WTC11 (cell line): ENCODE data around the gene UROC1. TPM values are rescaled to one million over a fixed set of nuclear protein-coding genes. Genes with fewer than 3 reads are reported as not detected.

Experiments used
- ATAC-seq: fragments of 200-7000 bp; cut with Tn5 transposase; 2 replicates; pipeline ENCODE4 v1.10.0; 2021; ENCODE audit warnings: mild to moderate bottlenecking, moderate library complexity
- CTCF ChIA-PET: fragments of 300-600 bp; sonication (Branson Sonifier 250); formaldehyde crosslinking; loops from one replicate; lab custom pipeline; 2021; ENCODE audit warnings: antibody characterized with exemption; lab: Charles Lee
- POLR2A ChIA-PET: fragments of 350-600 bp; sonication (Branson Sonifier 250); formaldehyde crosslinking; loops from one replicate; lab custom pipeline; 2021; ENCODE audit warnings: antibody characterized with exemption; lab: Charles Lee
- DNase-seq: peaks from one replicate; pipeline ENCODE4 v3.0.0; 2021; ENCODE audit warnings: low spot score
- H3K27ac Mint-ChIP-seq: 2 replicates; pipeline ENCODE4 v1.8.0; 2021; ENCODE audit warnings: mixed read lengths
- H3K27me3 Mint-ChIP-seq: 2 replicates; pipeline ENCODE4 v1.8.0; 2021; ENCODE audit warnings: low read depth, mild to moderate bottlenecking, moderate library complexity, mixed read lengths
- H3K36me3 Mint-ChIP-seq: 2 replicates; pipeline ENCODE4 v1.8.0; 2021; ENCODE audit warnings: mixed read lengths
- H3K4me1 Mint-ChIP-seq: 2 replicates; pipeline ENCODE4 v1.8.0; 2022; ENCODE audit warnings: mixed read lengths
- H3K4me3 Mint-ChIP-seq: 2 replicates; pipeline ENCODE4 v1.8.0; 2021; ENCODE audit warnings: mild to moderate bottlenecking, moderate library complexity, mixed read lengths
- H3K9me3 Mint-ChIP-seq: 2 replicates; pipeline ENCODE4 v1.8.0; 2021; ENCODE audit warnings: mixed read lengths
- HMGA2 ChIP-seq: fragments of 250-450 bp; sonication (Bioruptor Pico); IDR thresholded peaks from 2 replicates; pipeline ENCODE4 v1.4.0; 2021; ENCODE audit warnings: mild to moderate bottlenecking, moderate library complexity
- JUN ChIP-seq: sonication (generic); formaldehyde crosslinking; IDR thresholded peaks from 2 replicates; pipeline ENCODE4 v1.8.0; 2023; ENCODE audit warnings: mild to moderate bottlenecking, missing genetic modification reagents
- NFE2L1 ChIP-seq: sonication (generic); formaldehyde crosslinking; IDR thresholded peaks from 2 replicates; pipeline ENCODE4 v1.8.1; 2023; ENCODE audit warnings: missing genetic modification reagents
- NR3C1 ChIP-seq: sonication (generic); formaldehyde crosslinking; conservative IDR thresholded peaks from 2 replicates; pipeline ENCODE4 v1.8.1; 2023; ENCODE audit warnings: low read depth, mild to moderate bottlenecking, missing genetic modification reagents
- SMAD3 ChIP-seq: sonication (generic); formaldehyde crosslinking; IDR thresholded peaks from 2 replicates; pipeline ENCODE4 v1.8.0; 2022; ENCODE audit warnings: missing genetic modification reagents, mild to moderate bottlenecking, borderline replicate concordance
- TP53 ChIP-seq: sonication (generic); formaldehyde crosslinking; IDR thresholded peaks from 2 replicates; pipeline ENCODE4 v1.8.1; 2023; ENCODE audit warnings: mild to moderate bottlenecking, missing genetic modification reagents
- ZNF138 ChIP-seq: sonication (generic); formaldehyde crosslinking; conservative IDR thresholded peaks from 2 replicates; pipeline ENCODE4 v1.8.1; 2022; ENCODE audit warnings: mild to moderate bottlenecking, moderate library complexity, missing genetic modification reagents
- ZNF219 ChIP-seq: sonication (generic); formaldehyde crosslinking; IDR thresholded peaks from 2 replicates; pipeline ENCODE4 v1.8.0; 2023; ENCODE audit warnings: missing genetic modification reagents, mild to moderate bottlenecking, borderline replicate concordance
- ZNF317 ChIP-seq: sonication (generic); formaldehyde crosslinking; IDR thresholded peaks from 2 replicates; pipeline ENCODE4 v1.8.1; 2023; ENCODE audit warnings: low read depth, mild to moderate bottlenecking, moderate library complexity, missing genetic modification reagents, borderline replicate concordance
- ZNF396 ChIP-seq: fragments of 250-450 bp; sonication (Bioruptor Pico); IDR thresholded peaks from 2 replicates; pipeline ENCODE4 v1.8.0; 2021; ENCODE audit warnings: mild to moderate bottlenecking, moderate library complexity, borderline replicate concordance
- total RNA-seq: library from RNA; stranded (reverse); gene quantifications from 3 replicates; pipeline ENCODE4 v1.2.3, GENCODE V29; 2021
- TF ChIP-seq, protein P1 (sequence below): fragments of 250-450 bp; sonication (Bioruptor Pico); conservative IDR thresholded peaks from 2 replicates; pipeline ENCODE4 v1.9.0; 2021; ENCODE audit warnings: mild to moderate bottlenecking
- TF ChIP-seq, protein P2 (sequence below): sonication (generic); formaldehyde crosslinking; IDR thresholded peaks from 2 replicates; pipeline ENCODE4 v1.8.0; 2022; ENCODE audit warnings: mild to moderate bottlenecking, missing genetic modification reagents
- TF ChIP-seq, protein P3 (sequence below): fragments of 250-450 bp; sonication (Bioruptor Pico); IDR thresholded peaks from 2 replicates; pipeline ENCODE4 v1.9.0; 2021; ENCODE audit warnings: mild to moderate bottlenecking
- TF ChIP-seq, protein P4 (sequence below): sonication (generic); formaldehyde crosslinking; IDR thresholded peaks from 2 replicates; pipeline ENCODE4 v1.8.1; 2022; ENCODE audit warnings: mild to moderate bottlenecking, moderate library complexity, missing genetic modification reagents
- TF ChIP-seq, protein P5 (sequence below): sonication (generic); formaldehyde crosslinking; IDR thresholded peaks from 2 replicates; pipeline ENCODE4 v1.8.1; 2022; ENCODE audit warnings: low read depth, missing genetic modification reagents, borderline replicate concordance
- TF ChIP-seq, protein P6 (sequence below): sonication (generic); formaldehyde crosslinking; IDR thresholded peaks from 2 replicates; pipeline ENCODE4 v1.8.1; 2023; ENCODE audit warnings: mild to moderate bottlenecking, missing genetic modification reagents, borderline replicate concordance
- TF ChIP-seq, protein P7 (sequence below): sonication (generic); formaldehyde crosslinking; IDR thresholded peaks from 2 replicates; pipeline ENCODE4 v1.8.0; 2023; ENCODE audit warnings: missing genetic modification reagents

UROC1 gene
- total RNA-seq, 1 experiment from 2014 or later: not detected

DNA sequence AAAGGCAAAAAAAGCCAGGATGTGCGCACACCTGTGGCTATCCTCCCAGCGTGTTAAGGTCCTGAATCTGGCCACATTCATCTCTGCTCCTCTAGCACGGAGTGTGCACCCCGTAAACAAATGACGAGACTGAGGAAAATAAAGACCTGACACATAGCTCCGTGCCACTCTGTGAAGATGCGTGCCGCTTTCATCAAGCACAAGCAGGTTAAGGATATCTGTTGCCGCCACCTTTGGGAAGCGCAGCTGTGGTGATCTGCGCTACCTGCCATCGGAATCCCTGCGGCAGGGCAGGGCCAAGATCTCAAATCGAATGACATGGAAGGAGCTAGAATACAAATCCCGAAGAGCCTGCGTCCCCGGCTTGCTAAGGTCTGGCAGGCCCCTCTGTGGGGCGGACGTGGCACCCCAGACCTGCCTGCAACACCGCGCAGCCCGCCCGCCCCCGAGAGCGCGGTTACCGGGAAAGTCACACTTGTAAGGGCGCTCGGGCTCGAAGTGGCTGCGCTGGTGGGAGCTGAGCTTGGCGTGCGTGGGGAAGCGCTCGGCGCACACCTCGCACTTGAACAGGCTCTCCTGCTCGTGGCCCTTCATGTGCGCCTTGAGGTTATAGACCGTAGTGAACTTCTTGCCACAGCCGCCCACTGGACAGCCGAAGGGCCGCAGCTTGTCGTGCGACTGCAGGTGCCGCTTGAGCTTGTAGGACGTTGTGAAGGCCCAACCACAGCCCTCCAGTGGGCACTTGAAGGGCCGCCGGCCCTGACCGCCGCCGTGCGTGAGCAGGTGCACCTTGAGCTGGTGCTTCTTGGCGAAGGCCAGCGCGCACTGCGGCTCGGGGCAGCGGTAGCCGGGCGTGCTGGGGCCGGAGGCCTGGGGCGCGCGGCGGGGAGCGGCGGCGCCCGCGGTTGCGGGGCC is 42.8 kb downstream of the UROC1 start (continued):
- no peak for TF ChIP-seq SMAD3 (CRISPR knock-in tag)

DNA sequence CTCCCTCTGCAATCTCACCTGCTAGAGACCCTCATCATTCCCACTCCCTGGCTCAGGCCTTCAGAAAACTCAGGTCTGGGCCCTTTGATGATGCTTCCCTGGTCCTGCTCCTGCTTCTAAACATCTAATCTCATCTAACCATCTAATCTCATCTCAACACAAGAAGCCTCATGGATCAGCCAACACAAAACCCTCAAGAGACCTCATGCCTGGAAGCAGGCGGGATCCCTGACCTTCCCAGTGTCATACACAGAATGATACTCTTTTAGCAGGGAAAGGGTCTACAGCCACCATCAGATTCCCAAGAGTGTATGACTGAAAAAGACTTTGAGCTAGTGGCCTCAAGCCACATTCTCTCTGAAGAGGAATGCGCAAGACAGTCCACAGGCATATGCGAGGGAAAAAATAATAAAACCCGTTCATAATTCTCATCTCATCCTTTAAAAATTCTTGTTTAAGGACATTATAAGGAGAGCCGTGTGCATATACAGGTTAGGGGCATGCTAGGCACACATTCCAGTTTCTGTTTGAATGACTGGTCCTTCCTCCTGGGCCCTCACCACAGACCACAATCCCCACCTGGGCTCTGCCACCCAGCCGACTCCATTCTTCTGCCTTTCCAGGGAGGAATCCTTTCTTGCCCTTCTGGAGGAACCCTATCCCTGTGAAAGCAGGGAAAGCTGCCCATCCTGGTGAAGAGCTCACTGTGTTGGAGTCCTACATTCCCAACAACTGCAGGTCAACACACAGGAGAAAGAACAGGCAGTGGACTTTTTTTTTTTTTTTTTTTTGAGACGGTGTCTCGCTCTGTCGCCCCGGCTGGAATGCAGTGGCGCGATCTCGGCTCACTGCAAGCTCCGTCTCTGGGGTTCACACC is 44.0 kb downstream of the UROC1 start:
- POLR2A ChIA-PET: no interaction called here
- CTCF ChIA-PET: interaction anchor here (0.7 to 1.8 kb wide), 4 partner anchors 11 to 341 kb away, joined by 3 to 7 read pairs (median 6); no protein-coding TSS in a partner anchor
- Mint-ChIP-seq H3K27me3 (no peaks in the 10 kb centered on the region), H3K27ac (peak overlapping the region; percentile 22; the same call in 1 of the 2 replicates), H3K4me1 (peaks cover 39% of the 10 kb centered on the region), H3K4me3 (peak overlapping the region; percentile 89), H3K36me3 (peaks cover 32% of the 10 kb centered on the region), H3K9me3 (no peaks in the 10 kb centered on the region)
- TF ChIP-seq NR3C1 (CRISPR knock-in tag) (no peak), HMGA2 (CRISPR knock-in tag) (no peak), ZNF396 (CRISPR knock-in tag) (no peak), ZNF317 (CRISPR knock-in tag) (no peak), JUN (CRISPR knock-in tag) (no peak), TP53 (CRISPR knock-in tag) (no peak), NFE2L1 (CRISPR knock-in tag) (no peak), ZNF219 (CRISPR knock-in tag) (no peak), ZNF138 (no peak)
- TF ChIP-seq, protein P1, sequence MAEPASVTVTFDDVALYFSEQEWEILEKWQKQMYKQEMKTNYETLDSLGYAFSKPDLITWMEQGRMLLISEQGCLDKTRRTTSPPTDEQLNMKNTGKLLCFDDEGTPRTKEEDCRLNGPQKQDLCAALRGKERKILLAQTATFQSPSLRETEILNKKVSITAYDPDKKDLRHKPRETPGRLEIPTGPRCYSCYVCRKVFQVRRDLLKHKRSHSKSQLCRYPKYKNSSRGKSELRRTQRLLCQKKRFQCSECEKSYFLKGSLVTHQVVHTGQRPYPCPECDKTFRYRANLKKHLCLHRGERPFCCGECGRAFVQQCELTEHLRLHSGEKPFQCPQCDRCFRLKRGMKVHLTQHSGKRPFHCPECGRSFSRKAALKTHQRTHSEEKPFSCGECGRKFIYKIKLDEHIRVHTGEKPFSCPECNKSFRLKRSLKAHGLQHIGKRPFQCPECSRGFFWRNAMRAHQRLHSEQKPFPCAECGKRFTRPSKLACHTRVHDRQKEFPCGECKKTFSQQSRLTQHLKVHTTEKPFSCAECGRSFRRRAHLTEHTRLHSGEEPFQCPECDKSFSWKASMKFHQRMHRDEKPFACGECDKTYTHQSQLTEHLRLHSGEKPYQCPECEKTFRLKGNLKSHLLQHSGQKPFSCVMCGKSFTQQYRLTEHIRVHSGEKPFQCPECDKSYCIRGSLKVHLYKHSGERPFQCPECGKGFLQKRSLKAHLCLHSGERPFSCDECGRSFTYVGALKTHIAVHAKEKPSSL (CRISPR knock-in tag): no peak
- TF ChIP-seq, protein P2, sequence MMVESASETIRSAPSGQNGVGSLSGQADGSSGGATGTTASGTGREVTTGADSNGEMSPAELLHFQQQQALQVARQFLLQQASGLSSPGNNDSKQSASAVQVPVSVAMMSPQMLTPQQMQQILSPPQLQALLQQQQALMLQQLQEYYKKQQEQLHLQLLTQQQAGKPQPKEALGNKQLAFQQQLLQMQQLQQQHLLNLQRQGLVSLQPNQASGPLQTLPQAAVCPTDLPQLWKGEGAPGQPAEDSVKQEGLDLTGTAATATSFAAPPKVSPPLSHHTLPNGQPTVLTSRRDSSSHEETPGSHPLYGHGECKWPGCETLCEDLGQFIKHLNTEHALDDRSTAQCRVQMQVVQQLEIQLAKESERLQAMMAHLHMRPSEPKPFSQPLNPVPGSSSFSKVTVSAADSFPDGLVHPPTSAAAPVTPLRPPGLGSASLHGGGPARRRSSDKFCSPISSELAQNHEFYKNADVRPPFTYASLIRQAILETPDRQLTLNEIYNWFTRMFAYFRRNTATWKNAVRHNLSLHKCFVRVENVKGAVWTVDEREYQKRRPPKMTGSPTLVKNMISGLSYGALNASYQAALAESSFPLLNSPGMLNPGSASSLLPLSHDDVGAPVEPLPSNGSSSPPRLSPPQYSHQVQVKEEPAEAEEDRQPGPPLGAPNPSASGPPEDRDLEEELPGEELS (CRISPR knock-in tag): no peak
- TF ChIP-seq, protein P3, sequence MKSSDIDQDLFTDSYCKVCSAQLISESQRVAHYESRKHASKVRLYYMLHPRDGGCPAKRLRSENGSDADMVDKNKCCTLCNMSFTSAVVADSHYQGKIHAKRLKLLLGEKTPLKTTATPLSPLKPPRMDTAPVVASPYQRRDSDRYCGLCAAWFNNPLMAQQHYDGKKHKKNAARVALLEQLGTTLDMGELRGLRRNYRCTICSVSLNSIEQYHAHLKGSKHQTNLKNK (CRISPR knock-in tag): no peak
- TF ChIP-seq, protein P4, sequence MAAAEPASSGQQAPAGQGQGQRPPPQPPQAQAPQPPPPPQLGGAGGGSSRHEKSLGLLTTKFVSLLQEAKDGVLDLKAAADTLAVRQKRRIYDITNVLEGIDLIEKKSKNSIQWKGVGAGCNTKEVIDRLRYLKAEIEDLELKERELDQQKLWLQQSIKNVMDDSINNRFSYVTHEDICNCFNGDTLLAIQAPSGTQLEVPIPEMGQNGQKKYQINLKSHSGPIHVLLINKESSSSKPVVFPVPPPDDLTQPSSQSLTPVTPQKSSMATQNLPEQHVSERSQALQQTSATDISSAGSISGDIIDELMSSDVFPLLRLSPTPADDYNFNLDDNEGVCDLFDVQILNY (CRISPR knock-in tag): no peak
- TF ChIP-seq, protein P5, sequence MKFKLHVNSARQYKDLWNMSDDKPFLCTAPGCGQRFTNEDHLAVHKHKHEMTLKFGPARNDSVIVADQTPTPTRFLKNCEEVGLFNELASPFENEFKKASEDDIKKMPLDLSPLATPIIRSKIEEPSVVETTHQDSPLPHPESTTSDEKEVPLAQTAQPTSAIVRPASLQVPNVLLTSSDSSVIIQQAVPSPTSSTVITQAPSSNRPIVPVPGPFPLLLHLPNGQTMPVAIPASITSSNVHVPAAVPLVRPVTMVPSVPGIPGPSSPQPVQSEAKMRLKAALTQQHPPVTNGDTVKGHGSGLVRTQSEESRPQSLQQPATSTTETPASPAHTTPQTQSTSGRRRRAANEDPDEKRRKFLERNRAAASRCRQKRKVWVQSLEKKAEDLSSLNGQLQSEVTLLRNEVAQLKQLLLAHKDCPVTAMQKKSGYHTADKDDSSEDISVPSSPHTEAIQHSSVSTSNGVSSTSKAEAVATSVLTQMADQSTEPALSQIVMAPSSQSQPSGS: no peak
- TF ChIP-seq, protein P6, sequence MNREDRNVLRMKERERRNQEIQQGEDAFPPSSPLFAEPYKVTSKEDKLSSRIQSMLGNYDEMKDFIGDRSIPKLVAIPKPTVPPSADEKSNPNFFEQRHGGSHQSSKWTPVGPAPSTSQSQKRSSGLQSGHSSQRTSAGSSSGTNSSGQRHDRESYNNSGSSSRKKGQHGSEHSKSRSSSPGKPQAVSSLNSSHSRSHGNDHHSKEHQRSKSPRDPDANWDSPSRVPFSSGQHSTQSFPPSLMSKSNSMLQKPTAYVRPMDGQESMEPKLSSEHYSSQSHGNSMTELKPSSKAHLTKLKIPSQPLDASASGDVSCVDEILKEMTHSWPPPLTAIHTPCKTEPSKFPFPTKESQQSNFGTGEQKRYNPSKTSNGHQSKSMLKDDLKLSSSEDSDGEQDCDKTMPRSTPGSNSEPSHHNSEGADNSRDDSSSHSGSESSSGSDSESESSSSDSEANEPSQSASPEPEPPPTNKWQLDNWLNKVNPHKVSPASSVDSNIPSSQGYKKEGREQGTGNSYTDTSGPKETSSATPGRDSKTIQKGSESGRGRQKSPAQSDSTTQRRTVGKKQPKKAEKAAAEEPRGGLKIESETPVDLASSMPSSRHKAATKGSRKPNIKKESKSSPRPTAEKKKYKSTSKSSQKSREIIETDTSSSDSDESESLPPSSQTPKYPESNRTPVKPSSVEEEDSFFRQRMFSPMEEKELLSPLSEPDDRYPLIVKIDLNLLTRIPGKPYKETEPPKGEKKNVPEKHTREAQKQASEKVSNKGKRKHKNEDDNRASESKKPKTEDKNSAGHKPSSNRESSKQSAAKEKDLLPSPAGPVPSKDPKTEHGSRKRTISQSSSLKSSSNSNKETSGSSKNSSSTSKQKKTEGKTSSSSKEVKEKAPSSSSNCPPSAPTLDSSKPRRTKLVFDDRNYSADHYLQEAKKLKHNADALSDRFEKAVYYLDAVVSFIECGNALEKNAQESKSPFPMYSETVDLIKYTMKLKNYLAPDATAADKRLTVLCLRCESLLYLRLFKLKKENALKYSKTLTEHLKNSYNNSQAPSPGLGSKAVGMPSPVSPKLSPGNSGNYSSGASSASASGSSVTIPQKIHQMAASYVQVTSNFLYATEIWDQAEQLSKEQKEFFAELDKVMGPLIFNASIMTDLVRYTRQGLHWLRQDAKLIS (CRISPR knock-in tag): no peak
- TF ChIP-seq, protein P7, sequence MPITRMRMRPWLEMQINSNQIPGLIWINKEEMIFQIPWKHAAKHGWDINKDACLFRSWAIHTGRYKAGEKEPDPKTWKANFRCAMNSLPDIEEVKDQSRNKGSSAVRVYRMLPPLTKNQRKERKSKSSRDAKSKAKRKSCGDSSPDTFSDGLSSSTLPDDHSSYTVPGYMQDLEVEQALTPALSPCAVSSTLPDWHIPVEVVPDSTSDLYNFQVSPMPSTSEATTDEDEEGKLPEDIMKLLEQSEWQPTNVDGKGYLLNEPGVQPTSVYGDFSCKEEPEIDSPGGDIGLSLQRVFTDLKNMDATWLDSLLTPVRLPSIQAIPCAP (CRISPR knock-in tag): no peak
- DNase-seq (no peak), ATAC-seq (no peak)
